Smooth muscle cell (in vitro differentiated cells): ENCODE data around the gene SIRT3. TPM values are rescaled to one million over a fixed set of nuclear protein-coding genes. Genes with fewer than 3 reads are reported as not detected.

Source experiments
- DNase-seq: peaks from one replicate; lab custom pipeline; 2025; ENCODE audit not compliant: unreplicated experiment; lab: John Stamatoyannopoulos, UW
- H2AFZ ChIP-seq: fragments of 200-600 bp; sonication (generic); 2 replicates; pipeline ENCODE4 v1.6.0; 2016; ENCODE audit warnings: antibody characterized with exemption, low read depth, mild to moderate bottlenecking
- H3F3A ChIP-seq: fragments of 200-600 bp; sonication (generic); 2 replicates; pipeline ENCODE4 v1.6.0; 2017; ENCODE audit warnings: antibody characterized with exemption, low read depth
- H3K27ac ChIP-seq: fragments of 200-600 bp; sonication (generic); 2 replicates; pipeline ENCODE4 v1.5.1; 2016; ENCODE audit warnings: low read depth, mild to moderate bottlenecking
- H3K27me3 ChIP-seq: fragments of 200-600 bp; sonication (generic); 2 replicates; pipeline ENCODE4 v1.6.1; 2016; ENCODE audit warnings: low read depth, mild to moderate bottlenecking
- H3K36me3 ChIP-seq: fragments of 200-600 bp; sonication (generic); 2 replicates; pipeline ENCODE4 v1.5.1; 2016; ENCODE audit warnings: low read depth
- H3K4me1 ChIP-seq: fragments of 200-600 bp; sonication (generic); 2 replicates; pipeline ENCODE4 v1.5.1; 2016; ENCODE audit warnings: low read depth
- H3K4me2 ChIP-seq: fragments of 200-600 bp; sonication (generic); 2 replicates; pipeline ENCODE4 v1.6.0; 2016; ENCODE audit warnings: mild to moderate bottlenecking
- H3K4me3 ChIP-seq: fragments of 200-600 bp; sonication (generic); 2 replicates; pipeline ENCODE4 v1.5.1; 2016; ENCODE audit warnings: mild to moderate bottlenecking
- H3K79me2 ChIP-seq: fragments of 200-600 bp; sonication (generic); 2 replicates; pipeline ENCODE4 v1.6.0; 2016; ENCODE audit warnings: low read depth, mild to moderate bottlenecking
- H3K9ac ChIP-seq: fragments of 200-600 bp; sonication (generic); 2 replicates; pipeline ENCODE4 v1.6.0; 2016; ENCODE audit warnings: low read depth
- H3K9me3 ChIP-seq: fragments of 200-600 bp; sonication (generic); replicated peaks from 2 replicates; pipeline ENCODE4 v1.5.1; 2016; ENCODE audit warnings: low read depth
- H4K20me1 ChIP-seq: fragments of 200-600 bp; sonication (generic); 2 replicates; pipeline ENCODE4 v1.6.0; 2016; ENCODE audit warnings: low read depth
- WGBS: methylation state at CpG from one replicate; pipeline ENCODE4 v1.1.7; 2016; ENCODE audit warnings: low lambda C conversion rate; 5-methylcytosine and 5-hydroxymethylcytosine counted together
- polyA plus RNA-seq: library from polyadenylated mRNA; unstranded; fragments of >200 nt; fragmentation: Nextera tagmentation; extraction: Ambion mirVana; gene quantifications from 2 replicates; pipeline ENCODE4 v1.2.1, GENCODE V29; 2016
- total RNA-seq: library from RNA; depleted of rRNA; stranded (reverse); fragments of >200 nt; gene quantifications from 2 replicates; pipeline ENCODE4 v1.2.3, GENCODE V29; 2014
- TF ChIP-seq, protein P1 (sequence below): fragments of 200-600 bp; sonication (generic); IDR thresholded peaks from 2 replicates; pipeline ENCODE4 v1.5.1; 2017; ENCODE audit warnings: borderline replicate concordance, mild to moderate bottlenecking, antibody characterized with exemption; ENCODE audit not compliant: insufficient read depth, poor library complexity, severe bottlenecking

The SIRT3 gene
- total and polyA plus RNA-seq, 2 experiments from 2014 or later: 13.0 to 19.8 TPM

DNA sequence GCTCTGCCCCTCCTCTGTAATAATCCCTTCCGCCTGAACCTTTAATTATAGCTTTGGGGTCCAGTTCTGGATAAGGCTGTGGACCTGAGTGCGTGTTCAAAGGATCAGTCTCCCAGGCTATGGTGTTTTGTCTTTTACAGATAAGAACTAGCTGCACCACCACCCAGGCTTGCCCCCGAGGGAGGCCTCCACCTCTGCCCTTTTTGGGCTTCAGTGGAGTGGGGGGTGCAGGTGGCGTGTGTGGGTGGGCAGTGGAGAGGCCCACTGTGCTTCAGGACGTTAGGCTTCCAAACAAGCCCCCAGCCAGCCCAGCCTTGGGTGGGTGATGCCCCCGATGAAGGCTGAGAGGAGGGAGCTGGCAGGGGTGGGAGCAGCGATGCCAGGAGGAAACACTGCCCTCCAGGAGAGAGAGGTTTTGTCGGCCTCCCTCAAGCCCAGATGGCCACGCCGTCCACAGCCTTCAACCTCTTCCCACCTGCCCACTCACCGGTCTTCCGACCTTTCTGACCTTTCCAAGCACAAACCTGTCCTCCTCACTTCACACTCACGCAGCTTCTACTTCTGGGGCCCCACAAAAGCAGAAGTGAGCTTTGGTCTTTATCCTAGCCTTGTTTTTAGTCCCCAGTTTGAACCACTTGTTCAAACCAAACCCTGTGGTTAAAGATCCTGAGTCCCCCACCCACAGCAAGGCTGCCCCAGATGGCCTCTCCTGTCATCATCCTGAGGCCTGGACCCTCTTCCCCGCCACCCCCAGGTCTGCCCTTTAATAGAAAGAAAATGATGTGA is 21.0 kb upstream of the SIRT3 start:
- WGBS: 81% methylated on average over 14 of the region's 14 CpGs
- Histone ChIP-seq H3K9ac (no peak overlapping the region), H3K4me3 (no peak overlapping the region), H3K27ac (no peak overlapping the region), H3F3A (no peaks in the 10 kb centered on the region), H2AFZ (no peak overlapping the region), H3K36me3 (no peaks in the 10 kb centered on the region), H3K4me1 (no peaks in the 10 kb centered on the region), H4K20me1 (no peaks in the 10 kb centered on the region), H3K27me3 (no peaks in the 10 kb centered on the region), H3K79me2 (no peaks in the 10 kb centered on the region), H3K9me3 (no peaks in the 10 kb centered on the region), H3K4me2 (no peak overlapping the region)
- TF ChIP-seq, protein P1, sequence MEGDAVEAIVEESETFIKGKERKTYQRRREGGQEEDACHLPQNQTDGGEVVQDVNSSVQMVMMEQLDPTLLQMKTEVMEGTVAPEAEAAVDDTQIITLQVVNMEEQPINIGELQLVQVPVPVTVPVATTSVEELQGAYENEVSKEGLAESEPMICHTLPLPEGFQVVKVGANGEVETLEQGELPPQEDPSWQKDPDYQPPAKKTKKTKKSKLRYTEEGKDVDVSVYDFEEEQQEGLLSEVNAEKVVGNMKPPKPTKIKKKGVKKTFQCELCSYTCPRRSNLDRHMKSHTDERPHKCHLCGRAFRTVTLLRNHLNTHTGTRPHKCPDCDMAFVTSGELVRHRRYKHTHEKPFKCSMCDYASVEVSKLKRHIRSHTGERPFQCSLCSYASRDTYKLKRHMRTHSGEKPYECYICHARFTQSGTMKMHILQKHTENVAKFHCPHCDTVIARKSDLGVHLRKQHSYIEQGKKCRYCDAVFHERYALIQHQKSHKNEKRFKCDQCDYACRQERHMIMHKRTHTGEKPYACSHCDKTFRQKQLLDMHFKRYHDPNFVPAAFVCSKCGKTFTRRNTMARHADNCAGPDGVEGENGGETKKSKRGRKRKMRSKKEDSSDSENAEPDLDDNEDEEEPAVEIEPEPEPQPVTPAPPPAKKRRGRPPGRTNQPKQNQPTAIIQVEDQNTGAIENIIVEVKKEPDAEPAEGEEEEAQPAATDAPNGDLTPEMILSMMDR: no peak
- no peak for DNase-seq

DNA sequence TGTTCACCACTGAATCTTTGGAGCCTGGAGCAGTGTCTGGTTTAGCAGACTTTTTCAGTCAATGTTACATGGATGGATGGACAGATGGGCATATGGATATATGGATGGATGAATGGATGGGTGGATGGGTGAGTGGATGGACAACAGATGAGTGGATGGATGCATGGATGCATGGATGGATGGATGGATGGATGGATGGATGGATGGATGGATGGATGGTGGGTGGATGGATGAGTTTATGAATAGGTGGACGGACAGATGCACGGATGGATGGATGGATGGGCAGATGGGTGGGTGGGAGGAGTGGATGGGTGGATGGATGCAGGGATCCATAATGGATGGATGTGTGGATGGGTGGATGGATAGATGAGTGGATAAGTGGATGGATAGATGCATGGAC is 19.7 kb upstream of the SIRT3 start:
- no peak for DNase-seq
- Histone ChIP-seq H3K36me3 (no peaks in the 10 kb centered on the region), H4K20me1 (peaks cover 4% of the 10 kb centered on the region), H3K4me1 (no peaks in the 10 kb centered on the region), H3F3A (peaks cover 4% of the 10 kb centered on the region), H3K9ac (no peak overlapping the region), H2AFZ (no peak overlapping the region), H3K27ac (no peak overlapping the region), H3K27me3 (no peaks in the 10 kb centered on the region), H3K79me2 (no peaks in the 10 kb centered on the region), H3K4me2 (no peak overlapping the region), H3K9me3 (no peaks in the 10 kb centered on the region), H3K4me3 (no peak overlapping the region)
- TF ChIP-seq, protein P1: no peak
- 92% methylated on average over 2 of the region's 2 CpGs for WGBS

DNA sequence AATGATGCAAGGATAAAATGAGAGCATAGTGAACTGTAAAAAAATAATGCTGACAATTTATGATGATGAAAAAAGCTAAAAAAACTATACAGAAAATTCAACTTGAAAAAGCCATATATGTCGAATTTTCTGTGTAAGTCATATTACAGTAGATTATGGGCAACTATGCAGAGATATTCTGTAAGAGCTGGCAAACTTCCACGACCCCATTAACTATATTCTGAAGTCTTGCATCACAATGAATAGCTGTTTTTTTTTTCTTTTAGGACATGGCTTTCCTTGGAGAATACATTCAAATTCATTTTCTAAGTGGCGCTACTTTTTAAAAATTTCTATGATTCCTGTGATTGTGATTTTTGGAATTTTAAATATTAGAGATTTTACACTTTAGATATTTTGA is 19.0 kb upstream of the SIRT3 start:
- Histone ChIP-seq H3K9me3 (no peaks in the 10 kb centered on the region), H4K20me1 (peaks cover 4% of the 10 kb centered on the region), H3K27ac (no peak overlapping the region), H3K27me3 (no peaks in the 10 kb centered on the region), H3K9ac (no peak overlapping the region), H3K36me3 (no peaks in the 10 kb centered on the region), H2AFZ (no peak overlapping the region), H3K4me2 (no peak overlapping the region), H3K79me2 (no peaks in the 10 kb centered on the region), H3K4me1 (no peaks in the 10 kb centered on the region), H3F3A (peaks cover 4% of the 10 kb centered on the region), H3K4me3 (no peak overlapping the region)
- TF ChIP-seq, protein P1: no peak
- no peak for DNase-seq
- 83% methylated on average over 3 of the region's 3 CpGs for WGBS

DNA sequence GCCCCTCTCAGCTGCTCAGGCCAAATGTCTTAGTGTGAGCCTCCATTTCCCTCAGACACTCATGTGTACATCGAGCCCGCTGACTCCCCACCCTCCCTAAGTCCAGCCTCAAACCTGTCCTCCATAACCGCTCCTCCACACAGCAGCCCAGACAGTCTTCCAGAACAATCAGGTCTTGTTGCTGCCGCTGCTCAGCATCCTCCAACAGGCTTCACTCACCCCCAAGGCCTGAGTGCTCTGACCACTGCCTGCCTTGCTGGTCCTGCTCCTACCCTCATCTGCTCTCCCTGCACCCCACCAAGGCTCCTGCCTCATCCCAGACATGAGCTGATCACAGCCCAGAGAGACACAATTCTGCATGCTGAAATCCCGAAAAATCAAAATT is 17.7 kb upstream of the SIRT3 start:
- WGBS: 87% methylated on average over 4 of the region's 5 CpGs

More for the DNA sequence above, 17.7 kb upstream of the SIRT3 start:
- H3K79me2 ChIP-seq: no peaks in the 10 kb centered on the region
- H3K27me3 ChIP-seq: no peaks in the 10 kb centered on the region
- no peaks in the 10 kb centered on the region for H3K9me3 ChIP-seq
- peaks cover 4% of the 10 kb centered on the region for H4K20me1 ChIP-seq
- no peaks in the 10 kb centered on the region for H3K4me1 ChIP-seq
- no peak overlapping the region for H3K27ac ChIP-seq
- no peak overlapping the region for H3K9ac ChIP-seq
- no peak overlapping the region for H3K4me3 ChIP-seq
- H3K36me3 ChIP-seq: no peaks in the 10 kb centered on the region
- DNase-seq: no peak
- no peak overlapping the region for H3K4me2 ChIP-seq
- no peak overlapping the region for H2AFZ ChIP-seq
- TF ChIP-seq, protein P1: no peak
- peaks cover 4% of the 10 kb centered on the region for H3F3A ChIP-seq
